ENCODE data around the gene CLCF1. TPM values are rescaled to one million over a fixed set of nuclear protein-coding genes. Genes with fewer than 3 reads are reported as not detected.

CLCF1 gene
- total and polyA plus RNA-seq, 2 of the 13 experiments (the other 11 are each of a cell fraction or from before 2014, with no cell fraction given) = 0.49 to 0.78 TPM

DNA sequence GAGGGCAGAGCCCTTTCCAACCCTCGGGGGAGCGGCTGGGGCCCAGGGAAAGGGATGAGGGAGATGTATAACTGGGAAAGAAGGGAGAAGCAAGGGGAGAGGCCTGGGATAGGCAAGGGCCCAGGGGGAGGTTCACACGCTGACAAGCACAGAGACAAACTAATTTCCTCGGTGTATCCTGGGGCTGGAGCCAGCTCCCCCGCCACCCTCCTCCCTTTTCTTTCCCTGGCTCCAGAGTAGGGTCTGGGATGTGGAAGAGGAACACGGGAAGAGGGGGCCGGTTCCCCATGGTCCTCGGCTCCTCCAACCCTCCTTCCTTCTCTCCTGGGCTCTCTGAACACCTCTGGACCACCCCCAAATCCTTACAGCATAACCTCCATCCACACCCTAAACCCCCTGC is 6.9 kb downstream of the CLCF1 start:
- H3K4me1 ChIP-seq (ENCODE audit: insufficient read depth, low read length) = peaks cover 7% of the 10 kb centered on the region
- FAIRE-seq = no peak

DNA sequence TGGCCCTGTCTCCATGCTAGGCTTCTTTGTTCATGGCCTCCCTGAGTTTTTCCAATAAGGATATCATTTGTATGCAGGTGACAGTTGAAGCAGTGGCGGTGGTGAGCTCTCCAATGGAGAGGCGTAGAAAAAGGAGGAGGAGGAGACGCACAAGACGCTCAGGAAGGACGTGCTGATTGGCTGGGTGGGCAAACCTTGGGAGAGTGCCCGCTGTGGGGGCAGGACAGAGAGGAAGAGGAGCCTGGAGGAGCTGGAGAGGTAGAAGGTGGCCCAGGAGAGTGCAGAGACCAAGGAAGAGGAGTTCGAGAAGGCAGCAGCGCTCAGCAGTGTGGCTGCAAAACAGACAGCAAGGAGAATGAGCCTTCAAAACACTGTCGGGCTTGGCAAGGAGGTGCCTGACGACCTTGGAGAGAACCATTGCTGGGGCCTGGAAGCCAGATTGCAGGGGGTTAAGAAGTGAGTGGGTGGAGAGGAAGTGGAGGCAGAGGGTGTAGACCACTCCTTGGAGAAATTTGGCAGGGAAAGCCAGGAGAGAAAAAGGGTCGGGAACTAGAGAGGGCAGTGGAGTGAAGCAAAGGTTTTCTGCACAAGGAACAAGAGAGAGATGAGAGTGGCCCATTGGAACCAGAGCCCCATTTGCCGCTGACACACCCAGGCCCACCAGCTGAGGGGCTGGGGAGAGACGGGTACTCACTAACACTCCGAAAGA is 7.5 kb downstream of the CLCF1 start:
- no peak for TF ChIP-seq MAFK (conservative IDR thresholded peaks at IDR 0.05 in 1 of 2, IDR thresholded peaks at IDR 0.05 in 1 of 2; ENCODE audit: low read length in 2 of 2)
- no peak for TF ChIP-seq SYNCRIP (IDR thresholded peaks at IDR 0.05; ENCODE audit: insufficient read depth, low read depth, low read length)
- TF ChIP-seq ZFP82 (CRISPR knock-in tag; IDR thresholded peaks at IDR 0.05; ENCODE audit: borderline replicate concordance) = no peak
- no peak for TF ChIP-seq GATA4 (IDR thresholded peaks at IDR 0.05; ENCODE audit: borderline replicate concordance, low read depth)
- no peak for TF ChIP-seq NKX3-1 (CRISPR knock-in tag; IDR thresholded peaks at IDR 0.05)
- no peak for TF ChIP-seq ZMYM4 (CRISPR knock-in tag; IDR thresholded peaks at IDR 0.05)
- TF ChIP-seq, protein P1, sequence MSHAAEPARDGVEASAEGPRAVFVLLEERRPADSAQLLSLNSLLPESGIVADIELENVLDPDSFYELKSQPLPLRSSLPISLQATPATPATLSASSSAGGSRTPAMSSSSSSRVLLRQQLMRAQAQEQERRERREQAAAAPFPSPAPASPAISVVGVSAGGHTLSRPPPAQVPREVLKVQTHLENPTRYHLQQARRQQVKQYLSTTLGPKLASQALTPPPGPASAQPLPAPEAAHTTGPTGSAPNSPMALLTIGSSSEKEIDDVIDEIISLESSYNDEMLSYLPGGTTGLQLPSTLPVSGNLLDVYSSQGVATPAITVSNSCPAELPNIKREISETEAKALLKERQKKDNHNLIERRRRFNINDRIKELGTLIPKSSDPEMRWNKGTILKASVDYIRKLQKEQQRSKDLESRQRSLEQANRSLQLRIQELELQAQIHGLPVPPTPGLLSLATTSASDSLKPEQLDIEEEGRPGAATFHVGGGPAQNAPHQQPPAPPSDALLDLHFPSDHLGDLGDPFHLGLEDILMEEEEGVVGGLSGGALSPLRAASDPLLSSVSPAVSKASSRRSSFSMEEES (CRISPR knock-in tag; IDR thresholded peaks at IDR 0.05) = no peak
- no peak for TF ChIP-seq HMG20B (CRISPR knock-in tag; conservative IDR thresholded peaks at IDR 0.05)
- TF ChIP-seq ZNF354B (CRISPR knock-in tag; IDR thresholded peaks at IDR 0.05) = no peak
- no peak for TF ChIP-seq GABPB1 (CRISPR knock-in tag; IDR thresholded peaks at IDR 0.05)
- TF ChIP-seq HDAC6 (IDR thresholded peaks at IDR 0.05; ENCODE audit: low read depth, low read length) = no peak
- no peaks in the 10 kb centered on the region for H3K79me2 ChIP-seq (ENCODE audit: insufficient read depth, low read length)
- H3K4me1 ChIP-seq (ENCODE audit: insufficient read depth, low read length) = peaks cover under 1% of the 10 kb centered on the region; the same call in 1 of the 2 replicates
- H3K4me3 ChIP-seq (replicated peaks in 1 of 3; ENCODE audit: insufficient read depth in 1 of 3, low read depth in 2 of 3, low read length in 3 of 3) = no peak overlapping the region
- ATAC-seq (no peak), FAIRE-seq (no peak), DNase-seq (ENCODE audit: low spot score) (no peak)
- ChIA-PET POLR2A (no interaction called here), CTCF (ENCODE audit: low intra/inter-chr PET ratio, low total read pairs) (no interaction called here)
- intact Hi-C loops (cut with micrococcal nuclease; ENCODE audit: unreplicated experiment) = no loop called here
- in situ Hi-C loops (cut with HindIII; ENCODE audit: extremely low pct_ligation_motif_present, low pct_unique_long_range_greater_than_20kb) = no loop called here
- H2AFZ ChIP-seq (ENCODE audit: low read length) = no peak overlapping the region
- no peaks in the 10 kb centered on the region for H3K9me3 ChIP-seq (ENCODE audit: low read length)
- H3K27ac ChIP-seq (ENCODE audit: extremely low read length, insufficient read depth, low read length) = no peak overlapping the region
- 84% methylated on average over 14 of the region's 14 CpGs for WGBS (ENCODE audit: low lambda C conversion rate)
- no peaks in the 10 kb centered on the region for H3K36me3 ChIP-seq (replicated peaks in 1 of 2; ENCODE audit: control insufficient read depth in 1 of 2, insufficient read depth in 2 of 2, low read length in 2 of 2)
- no peaks in the 10 kb centered on the region for H3K27me3 ChIP-seq (ENCODE audit: control insufficient read depth in 1 of 2, insufficient read depth in 2 of 2, low read length in 2 of 2)
- no peak overlapping the region for H3K9ac ChIP-seq (ENCODE audit: insufficient read depth, low read depth, low read length)
- no TSS peak for BruUV-seq (replicated peaks)
- no peaks in the 10 kb centered on the region for H4K20me1 ChIP-seq (ENCODE audit: insufficient read depth, low read length)
- H3K4me2 ChIP-seq (ENCODE audit: low read depth, low read length) = no peak overlapping the region

More for the DNA sequence above, 6.9 kb downstream of the CLCF1 start:
- no TSS peak for BruUV-seq (replicated peaks)
- Histone ChIP-seq H3K36me3 (replicated peaks in 1 of 2; ENCODE audit: control insufficient read depth in 1 of 2, insufficient read depth in 2 of 2, low read length in 2 of 2) (no peaks in the 10 kb centered on the region), H3K9ac (ENCODE audit: insufficient read depth, low read depth, low read length) (no peak overlapping the region), H4K20me1 (ENCODE audit: insufficient read depth, low read length) (no peaks in the 10 kb centered on the region), H3K27ac (ENCODE audit: extremely low read length, insufficient read depth, low read length) (no peak overlapping the region), H2AFZ (ENCODE audit: low read length) (no peak overlapping the region), H3K9me3 (ENCODE audit: low read length) (no peaks in the 10 kb centered on the region), H3K4me2 (ENCODE audit: low read depth, low read length) (no peak overlapping the region), H3K4me3 (replicated peaks in 1 of 3; ENCODE audit: insufficient read depth in 1 of 3, low read depth in 2 of 3, low read length in 3 of 3) (no peak overlapping the region), H3K79me2 (ENCODE audit: insufficient read depth, low read length) (no peaks in the 10 kb centered on the region), H3K27me3 (ENCODE audit: control insufficient read depth in 1 of 2, insufficient read depth in 2 of 2, low read length in 2 of 2) (no peaks in the 10 kb centered on the region)
- intact Hi-C loops (cut with micrococcal nuclease; ENCODE audit: unreplicated experiment) (no loop called here), in situ Hi-C loops (cut with HindIII; ENCODE audit: extremely low pct_ligation_motif_present, low pct_unique_long_range_greater_than_20kb) (no loop called here)
- DNase-seq (ENCODE audit: low spot score) (no peak), ATAC-seq (no peak)
- WGBS (ENCODE audit: low lambda C conversion rate) = 87% methylated on average over 8 of the region's 8 CpGs
- CTCF ChIA-PET (ENCODE audit: low intra/inter-chr PET ratio, low total read pairs) = no interaction called here
- TF ChIP-seq ZNF234 (CRISPR knock-in tag; conservative IDR thresholded peaks at IDR 0.05) (no peak), BORCS8-MEF2B (CRISPR knock-in tag; IDR thresholded peaks at IDR 0.05) (no peak), KAT2B (IDR thresholded peaks at IDR 0.05; ENCODE audit: borderline replicate concordance, low read depth, low read length) (no peak)
- TF ChIP-seq, protein P2, sequence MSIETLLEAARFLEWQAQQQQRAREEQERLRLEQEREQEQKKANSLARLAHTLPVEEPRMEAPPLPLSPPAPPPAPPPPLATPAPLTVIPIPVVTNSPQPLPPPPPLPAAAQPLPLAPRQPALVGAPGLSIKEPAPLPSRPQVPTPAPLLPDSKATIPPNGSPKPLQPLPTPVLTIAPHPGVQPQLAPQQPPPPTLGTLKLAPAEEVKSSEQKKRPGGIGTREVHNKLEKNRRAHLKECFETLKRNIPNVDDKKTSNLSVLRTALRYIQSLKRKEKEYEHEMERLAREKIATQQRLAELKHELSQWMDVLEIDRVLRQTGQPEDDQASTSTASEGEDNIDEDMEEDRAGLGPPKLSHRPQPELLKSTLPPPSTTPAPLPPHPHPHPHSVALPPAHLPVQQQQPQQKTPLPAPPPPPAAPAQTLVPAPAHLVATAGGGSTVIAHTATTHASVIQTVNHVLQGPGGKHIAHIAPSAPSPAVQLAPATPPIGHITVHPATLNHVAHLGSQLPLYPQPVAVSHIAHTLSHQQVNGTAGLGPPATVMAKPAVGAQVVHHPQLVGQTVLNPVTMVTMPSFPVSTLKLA (IDR thresholded peaks at IDR 0.05) = no peak
- POLR2A ChIA-PET = no interaction called here

Data from HepG2 (cell line).